GM04503 (cell line): ENCODE measurements around the gene POLD1.
"Not testable (repeated sequence)": the region's sequence is repeated elsewhere in the genome, so short reads cannot be mapped to it uniquely, and the experiment has no call there.

Experiments used
- DNase-seq: peaks from one replicate; pipeline ENCODE4 v3.0.0-alpha.2; 2012; ENCODE audit warnings: low read depth

The POLD1 gene

DNA sequence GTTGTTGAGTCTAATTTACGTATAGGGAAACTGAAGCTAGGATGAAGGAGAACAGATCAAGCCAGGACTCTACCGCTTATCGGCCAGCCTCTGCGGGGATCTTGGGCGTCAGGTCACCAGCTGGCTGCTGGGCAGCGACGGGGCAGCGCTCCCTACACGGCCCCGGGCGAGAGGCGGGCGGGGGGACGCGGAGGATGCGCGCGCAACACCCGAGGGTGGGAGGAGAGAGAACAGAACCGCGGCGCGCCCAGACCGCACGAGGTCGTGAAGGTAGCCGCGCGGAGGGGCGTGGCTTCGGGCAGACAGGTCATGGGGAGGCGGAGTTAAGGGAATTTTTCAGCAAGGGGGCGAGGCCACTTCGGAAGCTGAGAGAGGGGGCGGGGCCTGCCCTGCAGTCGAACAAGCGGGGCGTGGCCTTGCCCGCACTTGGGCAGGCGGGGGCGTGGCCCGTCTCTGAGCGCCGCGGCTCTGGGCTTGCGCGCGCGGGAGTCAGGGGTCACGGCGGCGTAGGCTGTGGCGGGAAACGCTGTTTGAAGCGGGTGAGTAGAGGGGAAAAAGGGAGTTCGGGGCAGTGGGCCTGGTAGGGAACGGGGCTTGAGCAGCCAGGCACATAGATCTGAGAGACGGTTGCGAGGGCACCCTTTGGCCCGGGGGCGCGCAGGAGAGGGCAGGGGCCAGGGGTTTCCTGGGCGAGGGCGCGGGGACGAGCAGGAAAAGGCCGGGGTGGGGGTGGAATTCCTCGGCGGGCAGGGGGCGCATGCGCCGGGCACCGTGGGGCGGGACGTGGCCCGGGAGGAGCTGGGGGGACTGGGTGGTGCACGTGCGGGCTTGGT is at the start of gene POLD1:
TSS of gene POLD1 (plus strand) at position 496 of the 833 bp plus-strand sequence. CDS start 14,505 bp downstream, outside the sequence.
- peak; percentile 57 for DNase-seq

DNA sequence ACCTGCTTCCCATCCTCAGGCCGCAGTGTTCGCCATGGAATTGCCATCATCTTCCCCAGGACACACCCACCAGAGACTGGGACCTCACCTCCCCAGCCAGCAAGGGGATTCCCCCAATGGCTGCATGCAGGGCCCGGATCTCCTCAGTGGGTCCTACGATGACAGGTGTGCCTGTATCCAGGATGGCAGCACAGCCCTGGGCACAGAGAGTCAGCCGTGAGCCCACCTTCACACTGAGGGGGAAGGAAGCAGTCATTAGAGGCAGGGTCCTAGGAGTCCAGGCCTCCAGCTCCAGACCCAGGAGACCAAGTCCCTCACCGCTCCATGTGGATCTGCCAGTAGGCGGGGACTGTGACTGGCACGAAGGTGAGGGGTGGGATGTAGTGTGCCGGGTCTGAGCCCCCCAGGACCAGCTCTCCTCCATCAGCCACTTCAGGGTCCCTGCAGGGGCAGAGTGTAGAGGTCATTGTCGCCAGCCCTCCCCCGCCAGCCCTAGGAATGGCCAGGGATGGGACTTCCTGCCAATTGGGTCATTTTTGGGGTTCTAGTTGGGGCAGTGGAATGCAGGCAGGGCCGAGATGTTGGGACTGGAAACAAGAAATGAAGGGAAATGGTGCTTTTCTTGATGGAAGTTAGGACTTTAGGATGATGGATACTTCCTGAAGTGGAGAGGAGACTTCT is 49.3 kb upstream of the POLD1 start:
- no peak for DNase-seq

DNA sequence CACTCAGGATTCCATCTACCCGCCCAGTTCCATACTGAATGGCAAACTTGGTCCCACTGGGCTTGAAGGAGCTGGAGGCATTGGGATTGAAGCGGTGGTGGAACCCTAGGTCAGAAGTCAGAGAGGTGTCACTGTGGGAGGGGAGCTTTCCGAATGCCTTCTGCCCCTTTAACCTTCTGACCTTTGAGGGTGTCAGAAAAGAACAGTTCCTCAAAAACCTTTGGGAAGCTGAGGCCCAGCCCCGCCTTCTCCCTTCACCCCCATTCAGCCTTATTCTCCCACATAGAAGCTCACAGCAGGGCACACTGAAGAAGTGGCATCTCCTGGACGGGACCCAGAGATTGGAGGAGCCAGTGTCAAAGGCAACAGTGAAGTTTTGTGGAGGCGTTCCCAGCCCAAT is 47.1 kb upstream of the POLD1 start:
- not testable (repeated sequence) for DNase-seq

DNA sequence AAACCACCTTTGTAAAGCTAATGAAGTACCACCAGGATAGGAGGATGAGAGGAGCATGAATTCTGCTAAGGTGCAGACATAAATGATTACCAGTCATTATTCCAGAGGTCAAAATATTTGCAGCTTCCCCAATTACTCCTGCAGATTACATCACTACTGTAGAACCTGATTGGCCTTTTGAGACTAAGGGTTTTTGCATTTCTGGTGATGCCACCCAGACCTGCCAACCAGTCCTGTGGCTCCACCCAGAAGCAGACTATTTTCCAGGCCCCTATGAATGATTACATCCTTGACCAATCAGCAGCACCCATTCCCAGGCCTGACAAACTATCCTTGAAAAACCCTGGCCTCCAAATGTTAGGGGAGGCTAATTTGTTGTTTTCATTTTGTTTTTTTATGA is 43.8 kb upstream of the POLD1 start:
- DNase-seq: no peak

DNA sequence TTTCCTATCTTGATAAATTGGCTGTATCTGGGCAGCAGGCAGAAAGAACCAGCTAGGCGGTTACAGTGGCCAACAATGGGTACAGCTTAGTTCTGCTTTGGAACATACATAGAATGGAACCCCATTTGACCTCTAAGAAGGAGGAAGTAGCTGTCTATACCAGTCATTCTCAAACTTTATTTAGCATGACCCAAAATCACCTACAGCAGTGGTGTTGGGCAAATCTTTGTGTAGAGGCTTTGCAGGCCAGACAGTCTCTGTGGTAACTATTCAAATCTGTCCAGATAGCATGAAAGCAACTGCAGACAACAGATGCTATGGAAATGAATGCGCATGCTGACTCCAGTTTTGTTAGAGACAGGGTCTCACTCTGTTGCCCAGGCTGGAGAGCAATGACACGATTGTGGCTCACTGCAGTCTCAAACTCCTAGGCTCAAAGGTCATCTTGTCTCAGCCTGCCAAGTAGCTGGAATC is 43.0 kb upstream of the POLD1 start:
- DNase-seq: no peak

DNA sequence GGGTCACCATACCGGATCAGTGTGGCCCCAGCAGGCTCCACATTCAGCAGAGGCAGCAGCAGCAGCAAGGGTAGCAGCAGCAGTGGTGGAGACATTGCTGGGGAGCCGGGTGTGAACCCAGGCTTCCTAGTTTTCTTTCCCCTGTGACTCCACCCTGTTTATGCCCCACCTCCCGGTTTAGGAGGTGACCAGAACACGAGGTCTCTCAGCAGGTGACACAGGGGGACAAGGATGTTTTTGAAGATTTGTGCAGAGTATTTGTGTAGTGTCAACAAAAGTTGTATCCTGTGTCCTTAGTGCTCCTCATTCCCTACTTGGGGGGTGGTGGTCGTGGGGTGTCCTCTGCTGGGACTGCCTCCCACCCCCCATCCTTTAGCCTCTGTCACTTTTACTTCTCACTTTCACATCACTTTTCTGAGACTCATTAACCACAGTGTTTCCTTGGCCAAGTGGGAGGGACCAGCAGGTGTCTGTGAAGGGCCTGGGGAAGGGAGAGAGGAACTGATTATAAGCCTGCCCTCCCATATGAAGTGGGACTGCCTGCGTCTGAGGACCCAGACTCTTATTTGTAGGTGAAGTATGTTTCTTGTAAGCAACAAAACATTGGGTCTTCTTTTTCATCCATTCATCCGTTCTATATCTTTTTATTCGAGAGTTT is 39.4 kb upstream of the POLD1 start:
- DNase-seq: no peak

DNA sequence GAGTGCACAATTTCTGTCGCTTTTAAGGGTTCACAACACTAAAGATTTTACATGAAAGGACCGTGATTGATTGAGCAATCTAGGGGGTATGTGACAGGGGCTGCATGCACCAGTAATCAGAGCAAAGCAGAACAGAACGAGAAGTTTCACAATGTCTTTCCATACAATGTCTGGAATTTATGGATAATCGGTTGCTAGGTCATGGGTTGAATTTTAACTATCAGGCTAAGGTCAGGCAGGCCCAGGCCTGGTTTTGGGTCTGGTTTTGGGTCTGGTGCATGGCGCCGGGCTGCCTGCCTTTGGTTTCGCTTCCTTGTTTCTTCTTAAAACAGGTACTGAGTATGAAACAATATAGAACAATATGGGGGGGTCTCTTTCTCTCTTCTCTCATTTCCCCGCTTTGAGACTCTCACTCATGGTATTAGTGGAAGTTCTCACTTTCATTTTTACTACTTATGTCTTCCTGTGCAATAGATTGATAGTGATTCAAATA is 37.0 kb upstream of the POLD1 start:
- not testable (repeated sequence) for DNase-seq

DNA sequence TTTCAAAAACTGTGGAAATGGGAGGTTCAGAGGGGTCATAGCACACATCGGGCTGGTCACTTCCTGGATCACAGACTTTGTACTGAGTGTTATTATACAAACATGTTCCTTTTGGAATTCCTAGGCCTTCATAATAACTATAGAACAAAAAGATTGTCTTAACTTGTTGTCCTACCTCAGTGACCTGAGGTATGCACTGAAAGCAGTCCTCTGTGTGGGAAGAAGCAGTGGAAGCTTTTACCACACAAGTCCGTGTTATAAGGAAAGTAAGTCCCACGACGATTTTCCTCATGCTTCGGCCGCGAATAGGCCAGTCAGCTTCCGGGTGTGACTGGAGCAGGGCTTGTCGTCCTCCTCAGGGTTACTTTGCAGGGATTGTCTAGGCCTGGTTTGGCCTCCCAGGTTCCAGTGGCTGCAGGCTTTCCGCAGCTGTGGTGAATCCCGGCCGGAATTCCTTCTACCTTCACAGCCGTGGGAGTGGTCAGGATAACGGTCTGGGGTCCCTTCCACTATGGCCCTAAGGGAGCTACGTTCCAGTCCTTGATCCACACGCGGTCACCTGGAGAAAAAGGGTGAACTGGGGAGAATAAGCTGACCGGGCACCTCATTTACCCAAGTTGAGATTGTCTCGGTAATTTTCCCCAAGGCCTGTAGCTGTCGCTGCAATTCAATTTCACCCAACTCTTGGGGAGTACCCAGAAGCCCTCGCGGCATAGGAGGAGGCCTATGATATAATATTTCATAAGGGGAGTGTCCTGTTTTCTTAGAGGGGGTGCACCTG is 34.7 kb upstream of the POLD1 start:
- no peak for DNase-seq

DNA sequence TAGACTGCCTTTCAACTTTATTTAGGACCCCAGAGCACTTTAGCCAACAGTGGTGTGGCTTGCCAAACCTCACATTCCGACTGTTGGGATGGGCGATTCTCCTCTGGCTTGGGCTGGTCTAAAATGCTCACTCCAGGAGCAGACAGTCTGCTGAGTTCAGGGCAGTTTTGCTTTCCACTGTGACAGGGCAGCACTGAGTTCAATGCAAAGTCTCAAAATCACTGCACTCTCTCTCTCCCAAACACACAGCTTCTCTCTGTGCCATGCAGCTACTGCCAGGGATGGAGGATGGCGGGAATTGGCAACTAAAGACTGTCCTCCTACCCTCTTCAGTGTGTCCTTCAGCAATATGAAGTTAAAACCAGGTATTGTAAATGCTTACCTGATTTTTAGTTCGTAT is 31.9 kb upstream of the POLD1 start:
- no peak for DNase-seq

DNA sequence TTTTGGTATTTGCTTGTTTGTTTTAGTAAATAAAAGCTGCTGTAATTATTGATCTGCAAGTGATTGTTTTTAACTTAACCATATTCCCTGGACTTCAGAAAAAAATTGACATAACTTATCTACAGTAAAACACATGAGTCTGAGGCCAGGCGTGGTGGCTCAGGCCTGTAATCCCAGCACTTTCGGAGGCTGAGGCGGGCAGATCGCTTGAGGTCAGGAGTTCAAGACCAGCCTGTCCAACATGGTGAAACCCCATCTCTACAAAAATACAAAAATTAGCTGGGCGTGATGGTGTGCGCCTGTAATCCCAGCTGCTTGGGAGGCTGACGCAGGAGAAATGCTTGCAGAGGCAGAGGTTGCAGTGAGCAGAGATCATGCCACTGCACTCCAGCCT is 30.7 kb upstream of the POLD1 start:
- not testable (repeated sequence) for DNase-seq

DNA sequence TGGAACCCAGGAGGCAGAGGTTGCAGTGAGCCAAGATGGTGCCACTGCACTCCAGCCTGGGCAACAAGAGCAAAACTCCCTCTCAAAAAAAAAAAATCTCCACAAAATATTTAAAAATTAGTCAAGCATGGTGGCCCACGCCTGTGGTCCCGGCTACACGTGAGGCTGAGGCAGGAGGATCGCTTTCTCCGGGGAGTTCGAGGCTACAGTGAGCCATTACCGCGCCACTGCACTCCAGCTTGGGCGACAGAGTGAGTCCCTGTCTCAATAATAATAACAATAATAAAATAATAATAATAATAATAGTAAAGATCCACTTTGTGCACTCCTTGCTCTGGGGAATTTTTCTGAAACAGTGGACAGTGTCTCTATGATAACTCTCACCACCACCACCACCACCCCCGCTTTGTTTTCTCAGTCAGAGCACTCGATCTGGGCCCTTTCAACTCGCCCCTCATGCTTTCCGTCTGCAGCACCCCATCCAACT is 27.4 kb upstream of the POLD1 start:
- DNase-seq: no peak

DNA sequence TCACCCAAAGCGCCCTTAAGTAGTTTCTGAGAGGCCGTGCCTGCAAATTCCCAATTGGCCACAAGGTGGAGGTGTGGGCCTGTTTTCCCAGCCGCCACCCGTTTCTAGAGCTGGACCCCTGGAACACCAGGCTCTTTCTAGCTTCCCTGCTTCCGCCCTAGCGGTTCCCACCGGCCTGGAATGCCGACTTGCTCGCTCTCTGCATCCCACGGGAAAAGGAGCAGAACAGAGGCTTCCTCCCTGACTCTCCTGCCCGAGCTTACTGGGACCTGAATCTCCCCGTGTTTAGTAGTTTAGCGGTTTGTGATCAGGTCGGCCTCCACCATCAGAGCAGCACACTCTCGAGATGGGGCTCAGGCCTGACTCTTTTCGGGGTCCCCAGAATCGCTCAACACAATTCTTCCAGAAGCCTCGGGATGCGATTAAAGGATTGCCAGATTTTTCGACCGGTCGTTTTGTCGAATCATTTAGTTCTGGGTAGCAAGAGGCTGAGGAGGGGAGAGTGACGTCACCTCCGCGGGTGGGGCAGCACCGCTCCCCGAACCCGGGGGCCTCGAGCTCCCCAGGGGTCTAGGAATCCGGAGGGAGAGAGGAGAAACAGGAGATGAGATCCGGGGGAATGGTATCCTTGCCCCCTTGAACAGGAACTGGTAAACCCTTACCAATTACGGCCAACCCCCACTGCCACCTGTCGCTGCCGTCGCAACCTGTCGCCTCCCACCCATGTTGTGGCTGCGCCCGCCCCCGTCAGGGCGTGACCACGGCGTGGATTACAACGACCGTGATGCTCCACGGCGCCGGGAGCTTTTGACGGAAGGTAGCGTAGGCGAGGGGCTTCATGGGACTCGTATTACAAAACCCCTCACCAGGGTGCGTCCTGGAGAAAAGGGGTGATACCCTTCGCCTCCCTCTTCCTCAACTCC is 26.7 kb upstream of the POLD1 start:
- peak; percentile 10 for DNase-seq

DNA sequence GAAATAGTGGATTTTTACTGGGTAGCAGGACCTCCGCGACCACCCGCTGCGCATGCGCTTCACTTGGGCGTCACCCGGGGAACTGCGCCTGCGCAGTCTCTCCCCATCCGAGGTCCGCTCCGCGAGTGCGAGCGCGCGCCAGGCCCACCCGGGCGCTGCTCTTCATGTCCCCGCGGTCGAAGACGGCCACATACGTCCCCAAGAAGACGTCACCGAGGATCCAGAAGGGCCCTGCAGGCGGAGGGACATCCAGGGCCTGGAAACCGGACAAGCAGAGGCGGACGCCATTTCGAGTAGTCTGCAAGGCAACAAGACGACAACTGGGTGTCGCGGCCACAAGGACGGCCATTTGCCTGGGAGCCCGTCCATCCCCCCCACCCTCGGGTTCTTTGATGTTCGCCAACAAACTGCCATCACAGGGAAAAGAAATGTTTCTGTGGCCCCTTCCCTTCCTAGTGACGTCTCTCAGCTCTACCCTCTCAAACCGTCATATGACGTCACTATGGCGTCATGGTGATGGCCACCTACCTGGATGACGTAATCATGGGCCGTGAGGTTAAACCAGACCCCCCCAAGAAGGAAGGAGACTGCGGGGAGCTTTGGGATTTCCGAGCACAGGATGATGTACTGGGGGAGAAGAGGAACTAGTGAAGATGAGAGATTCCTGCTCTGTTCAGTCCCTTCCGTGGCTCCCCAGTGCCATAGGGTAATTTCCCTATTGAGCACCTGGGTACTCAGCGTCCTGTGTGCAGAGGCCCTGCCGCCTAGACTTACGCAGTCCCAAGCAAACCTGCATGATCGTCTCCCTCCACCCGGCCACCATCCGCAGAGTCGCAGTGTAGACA is 25.4 kb upstream of the POLD1 start:
- no peak for DNase-seq

DNA sequence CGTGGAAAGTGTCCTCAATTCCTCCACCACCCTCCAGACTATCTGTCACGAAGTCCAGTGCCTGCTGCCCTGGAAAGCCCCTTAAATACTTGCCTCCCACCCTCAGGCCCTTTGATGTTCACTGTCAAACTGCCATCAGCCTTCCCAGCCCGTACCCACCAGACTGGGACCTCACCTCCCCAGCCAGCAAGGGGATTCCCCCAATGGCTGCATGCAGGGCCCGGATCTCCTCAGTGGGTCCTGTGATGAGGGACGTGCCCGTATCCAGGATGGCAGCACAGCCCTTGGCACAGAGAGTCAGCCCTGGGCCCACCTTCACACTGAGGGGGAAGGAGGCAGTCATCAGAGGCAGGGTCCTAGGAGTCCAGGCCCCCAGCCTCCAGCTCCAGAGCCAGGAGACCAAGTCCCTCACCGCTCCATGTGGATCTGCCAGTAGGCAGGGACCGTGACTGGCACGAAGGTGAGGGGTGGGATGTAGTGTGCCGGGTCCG is 24.8 kb upstream of the POLD1 start:
- no peak for DNase-seq

DNA sequence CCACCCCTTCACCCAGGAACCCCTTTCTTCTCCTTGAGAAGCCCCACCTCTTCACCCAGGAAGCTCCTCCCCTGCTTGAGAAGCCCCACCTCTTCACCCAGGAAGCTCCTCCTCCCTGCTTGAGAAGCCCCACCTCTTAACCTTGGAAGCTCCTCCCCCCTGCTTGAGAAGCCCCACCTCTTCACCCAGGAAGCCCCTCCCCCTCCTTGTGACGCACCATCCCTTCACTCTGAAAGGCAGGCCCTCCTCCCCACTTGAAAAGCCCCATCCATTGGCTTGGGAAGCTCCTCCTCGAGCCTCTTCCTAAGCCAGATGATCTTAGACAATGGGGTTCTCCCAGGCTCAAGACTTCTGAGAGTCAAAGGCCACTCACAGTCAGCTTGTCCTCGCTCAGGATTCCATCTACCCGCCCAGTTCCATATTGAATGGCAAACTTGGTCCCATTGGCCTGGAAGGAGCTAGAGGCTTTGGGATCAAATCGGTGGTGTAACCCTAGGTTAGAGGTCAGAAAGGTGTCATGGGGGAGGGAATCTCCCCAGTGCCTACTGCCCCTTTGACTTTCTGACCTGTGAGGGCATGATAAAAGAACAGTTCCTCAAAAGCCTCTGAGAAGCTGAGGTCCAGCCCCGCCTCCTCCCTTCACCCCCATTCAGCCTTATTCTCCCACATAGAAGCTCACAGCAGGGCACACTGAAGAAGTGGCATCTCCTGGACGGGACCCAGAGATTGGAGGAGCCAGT is 22.7 kb upstream of the POLD1 start:
- no peak for DNase-seq

DNA sequence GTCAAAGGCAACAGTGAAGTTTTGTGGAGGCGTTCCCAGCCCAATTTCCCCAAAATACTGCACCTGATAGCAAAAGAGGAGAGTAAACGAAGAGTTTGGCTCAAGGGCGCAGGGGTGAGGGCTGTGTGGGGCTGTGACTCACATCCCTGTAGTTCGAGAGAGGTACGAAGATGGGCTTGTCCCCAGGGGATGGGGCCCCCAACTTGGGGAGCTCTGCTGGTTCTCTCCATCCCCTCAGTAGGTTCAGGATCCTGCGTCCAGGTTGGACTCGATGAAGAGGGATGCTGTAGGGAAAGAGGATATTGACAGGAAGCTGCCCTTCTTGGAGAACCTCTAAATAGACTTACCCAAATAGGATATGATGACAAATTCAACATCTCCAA is 22.1 kb upstream of the POLD1 start:
- DNase-seq: no peak

DNA sequence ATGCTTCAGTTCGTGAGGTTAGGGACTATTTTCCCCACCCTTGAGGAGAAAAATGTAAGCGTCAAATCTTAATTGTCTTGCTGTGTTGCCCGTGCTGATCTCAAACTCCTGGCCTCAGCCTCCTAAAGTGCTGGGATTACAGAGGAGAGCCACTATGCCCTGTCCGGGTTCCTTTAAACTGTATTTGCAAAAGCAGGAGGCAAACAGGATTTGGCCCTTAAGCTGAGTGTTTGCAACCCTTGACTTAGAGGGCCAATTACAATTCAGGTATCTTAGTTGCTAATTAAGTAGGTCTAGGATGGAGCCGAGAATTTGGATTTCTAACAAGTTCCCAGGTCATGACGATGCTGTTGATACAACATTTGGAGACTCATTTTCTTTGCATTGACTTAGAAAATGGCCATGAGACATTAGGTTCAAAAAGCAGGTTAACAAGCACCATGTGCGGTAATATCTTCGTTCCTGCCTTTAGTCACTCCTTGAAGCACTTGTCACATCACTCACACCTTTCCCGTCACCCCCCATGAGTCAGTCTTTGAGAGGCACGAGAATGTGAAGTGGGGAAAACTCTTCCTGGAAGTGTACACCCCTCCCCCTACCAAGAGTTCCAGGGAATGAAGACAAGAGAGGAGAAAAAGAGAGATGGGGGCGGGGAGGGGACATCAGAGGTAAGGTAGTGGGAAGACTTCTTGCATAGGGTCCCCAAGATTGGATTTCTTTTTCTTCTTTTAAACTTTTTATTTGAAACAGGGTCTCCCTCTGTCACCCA is 21.3 kb upstream of the POLD1 start:
- no peak for DNase-seq
